ENCODE results near the gene STYK1.

GRCh38 chr12:10635306-10635705 is 38.5 kb downstream of the STYK1 start:
- TF ChIP-seq GTF2F1 (IDR thresholded peaks at IDR 0.05; ENCODE audit: low read depth, low read length) (no peak), POLR2AphosphoS5 (IDR thresholded peaks at IDR 0.05; ENCODE audit: control insufficient read depth, insufficient read depth, low read depth, low read length) (no peak), THAP12 (CRISPR knock-in tag; IDR thresholded peaks at IDR 0.05) (no peak), MLX (CRISPR knock-in tag; conservative IDR thresholded peaks at IDR 0.05) (no peak), KAT7 (CRISPR knock-in tag; IDR thresholded peaks at IDR 0.05; ENCODE audit: borderline replicate concordance) (no peak), KLF16 (IDR thresholded peaks at IDR 0.05) (no peak), EZH2 (IDR thresholded peaks at IDR 0.05; ENCODE audit: borderline replicate concordance, low read depth, low read length) (no peak), RCOR1 (IDR thresholded peaks at IDR 0.05; ENCODE audit: borderline replicate concordance in 1 of 2, low read depth in 2 of 2, low read length in 2 of 2) (no peak)

Measured in K562 (cell line).